Mesenchymal stem cell (in vitro differentiated cells and primary cell): ENCODE results near the gene TMED9.

Source experiments
- DNase-seq: peaks from one replicate; pipeline ENCODE4 v3.0.0-alpha.2; 2013
- H2AFZ ChIP-seq: one replicate; pipeline ENCODE4 v1.6.1; 2013; ENCODE audit warnings: low read depth, mild to moderate bottlenecking, control low read depth, inconsistent platforms, low read length, moderate library complexity
- H2AK5ac ChIP-seq: 2 replicates; pipeline ENCODE4 v1.6.1; 2013; ENCODE audit warnings: low read length, moderate library complexity, mild to moderate bottlenecking, inconsistent platforms; ENCODE audit not compliant: severe bottlenecking
- H2BK120ac ChIP-seq: one replicate; pipeline ENCODE4 v1.6.1; 2013; ENCODE audit warnings: low read depth, mild to moderate bottlenecking, inconsistent platforms, low read length, moderate library complexity
- H2BK12ac ChIP-seq, 2 experiments: one replicate each; pipeline ENCODE4 v1.6.1; 2013; ENCODE audit warnings: inconsistent platforms in 2 of 2, low read length in 2 of 2, mild to moderate bottlenecking in 2 of 2, moderate library complexity in 2 of 2, control low read depth in 1 of 2
- H2BK15ac ChIP-seq: one replicate; pipeline ENCODE4 v1.6.1; 2013; ENCODE audit warnings: mild to moderate bottlenecking, low read depth, inconsistent platforms; ENCODE audit not compliant: poor library complexity, severe bottlenecking
- H2BK5ac ChIP-seq: 2 replicates; pipeline ENCODE4 v1.6.1; 2013; ENCODE audit warnings: low read depth, mild to moderate bottlenecking, low read length, control low read depth, inconsistent platforms; ENCODE audit not compliant: poor library complexity, severe bottlenecking
- H3K14ac ChIP-seq, 2 experiments: one replicate each; pipeline ENCODE4 v1.6.1; 2013; ENCODE audit warnings: inconsistent platforms in 2 of 2, low read length in 2 of 2, control low read depth in 1 of 2, mild to moderate bottlenecking in 1 of 2, moderate library complexity in 1 of 2
- H3K18ac ChIP-seq, 2 experiments: one replicate each; pipeline ENCODE4 v1.6.1; 2013; ENCODE audit warnings: inconsistent platforms in 2 of 2, low read length in 2 of 2, control low read depth in 1 of 2, low read depth in 1 of 2, mild to moderate bottlenecking in 1 of 2
- H3K23ac ChIP-seq, 2 experiments: one replicate each; pipeline ENCODE4 v1.6.1; 2013; ENCODE audit warnings: inconsistent platforms in 2 of 2, low read length in 2 of 2, mild to moderate bottlenecking in 2 of 2, moderate library complexity in 2 of 2, control low read depth in 1 of 2
- H3K27ac ChIP-seq: 2 replicates; pipeline ENCODE4 v1.5.1; 2013; ENCODE audit warnings: mild to moderate bottlenecking, moderate library complexity, low read length, control low read depth, inconsistent platforms; ENCODE audit not compliant: poor library complexity, severe bottlenecking
- H3K27me3 ChIP-seq, 2 experiments: 2 replicates each; pipeline versions ENCODE4 v1.6.1 to v1.7.0; 2013; ENCODE audit warnings: low read length in 2 of 2, mild to moderate bottlenecking in 2 of 2, moderate library complexity in 2 of 2, control low read depth in 1 of 2, inconsistent platforms in 1 of 2; ENCODE audit not compliant: control insufficient read depth in 1 of 2, insufficient read depth in 1 of 2
- H3K36me3 ChIP-seq, 2 experiments: 2 replicates each; pipeline versions ENCODE4 v1.6.1 to v1.7.0; 2013; ENCODE audit warnings: low read length in 2 of 2, control low read depth in 1 of 2, inconsistent platforms in 1 of 2, low read depth in 1 of 2, mild to moderate bottlenecking in 1 of 2; ENCODE audit not compliant: insufficient read depth in 2 of 2, control insufficient read depth in 1 of 2
- H3K4ac ChIP-seq, 2 experiments: one replicate each; pipeline ENCODE4 v1.6.1; 2013; ENCODE audit warnings: inconsistent platforms in 2 of 2, low read length in 2 of 2, mild to moderate bottlenecking in 2 of 2, moderate library complexity in 2 of 2, control low read depth in 1 of 2, low read depth in 1 of 2
- H3K4me1 ChIP-seq: 2 replicates; pipeline ENCODE4 v1.6.1; 2013; ENCODE audit warnings: low read depth, low read length, control low read depth; ENCODE audit not compliant: control insufficient read depth, insufficient read depth
- H3K4me2 ChIP-seq: 2 replicates; pipeline ENCODE4 v1.6.1; 2013; ENCODE audit warnings: low read length, mild to moderate bottlenecking, inconsistent platforms; ENCODE audit not compliant: poor library complexity, severe bottlenecking
- H3K4me3 ChIP-seq, 2 experiments: 2 replicates each; pipeline versions ENCODE4 v1.5.1 to v1.7.0; 2013; ENCODE audit warnings: low read length in 2 of 2, mild to moderate bottlenecking in 2 of 2, control low read depth in 1 of 2, low read depth in 1 of 2; ENCODE audit not compliant: insufficient read depth in 1 of 2
- H3K79me1 ChIP-seq: replicated peaks from 2 replicates; pipeline ENCODE4 v1.6.1; 2013; ENCODE audit warnings: mild to moderate bottlenecking, control low read depth, low read length, inconsistent platforms; ENCODE audit not compliant: poor library complexity, severe bottlenecking
- H3K9ac ChIP-seq: 2 replicates; pipeline ENCODE4 v1.7.0; 2013; ENCODE audit warnings: mild to moderate bottlenecking, low read length, moderate library complexity
- H3K9me3 ChIP-seq: 2 replicates; pipeline ENCODE4 v1.7.0; 2013; ENCODE audit warnings: mild to moderate bottlenecking, low read length; ENCODE audit not compliant: control insufficient read depth
- H4K8ac ChIP-seq: one replicate; pipeline ENCODE4 v1.6.1; 2013; ENCODE audit warnings: inconsistent platforms, mild to moderate bottlenecking, low read length, moderate library complexity
- H4K91ac ChIP-seq: one replicate; pipeline ENCODE4 v1.6.1; 2013; ENCODE audit warnings: mild to moderate bottlenecking, low read length, inconsistent platforms
- WGBS: methylation state at CpG from one replicate; pipeline ENCODE4 v1.1.7; 2013; ENCODE audit warnings: mixed read lengths; 5-methylcytosine and 5-hydroxymethylcytosine counted together

TMED9 gene

DNA sequence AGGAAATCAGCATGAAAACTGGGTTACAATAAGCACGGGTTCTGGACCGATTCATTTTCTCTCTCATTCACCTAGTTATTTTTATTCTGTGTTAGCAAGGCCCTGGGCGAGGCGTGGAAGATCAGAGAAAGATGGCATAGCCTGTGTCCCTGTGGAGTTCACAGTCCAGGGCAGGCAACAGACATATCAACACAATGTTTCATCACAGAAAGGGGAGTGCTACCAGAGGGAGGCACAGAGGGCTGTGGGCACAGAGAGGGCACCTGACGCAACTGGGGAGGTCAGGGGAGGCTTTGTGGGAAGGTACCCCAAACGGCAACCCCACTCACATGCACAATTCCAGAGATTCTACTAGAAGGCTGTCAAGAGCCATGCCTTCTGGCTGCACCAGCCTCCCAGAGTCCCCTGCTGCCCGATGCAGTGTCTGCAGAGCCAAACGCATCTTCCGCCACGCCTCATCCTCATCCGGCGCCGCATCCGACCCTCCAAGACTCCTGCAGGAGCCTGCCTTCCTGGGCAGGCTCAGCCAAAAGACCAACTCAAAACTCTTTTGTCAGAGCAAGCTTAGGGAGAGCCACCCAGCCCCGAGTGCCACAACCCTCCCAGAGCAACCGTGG is 39.1 kb upstream of the TMED9 start:
- H2BK12ac ChIP-seq, result peak overlapping the region in 1 of 2 experiments; percentile 54
- peak; percentile 38 for DNase-seq

GRCh38 chr5:177553671-177554429 is 38.2 kb upstream of the TMED9 start:
- H3K4ac ChIP-seq, result peak overlapping the region; percentile 77 to 79
- peaks cover 9 to 23% of the 10 kb centered on the region in 2 experiments for H3K36me3 ChIP-seq
- no peak overlapping the region for H2BK5ac ChIP-seq
- H4K8ac ChIP-seq, result peak overlapping the region; percentile 82
- H3K4me1 ChIP-seq, result peaks cover 16% of the 10 kb centered on the region
- WGBS, result under 1% methylated on average over 33 of the region's 72 CpGs
- peak overlapping the region; percentile 53 for H3K27ac ChIP-seq
- peak overlapping the region in 1 of 2 experiments; percentile 85 for H3K23ac ChIP-seq
- H3K27me3 ChIP-seq, result no peaks in the 10 kb centered on the region
- H2BK120ac ChIP-seq, result peak overlapping the region; percentile 94
- peak overlapping the region; percentile 94 to 96 for H3K14ac ChIP-seq
- H3K18ac ChIP-seq, result peak overlapping the region; percentile 34 to 93
- peak overlapping the region; percentile 23 for H2AFZ ChIP-seq
- no peak overlapping the region for H2BK12ac ChIP-seq
- H3K79me1 ChIP-seq, result peaks cover 15% of the 10 kb centered on the region
- peak overlapping the region; percentile 62 for H4K91ac ChIP-seq
- peak overlapping the region; percentile 98 for H3K4me2 ChIP-seq
- H3K9ac ChIP-seq, result peak overlapping the region; percentile 88
- H2AK5ac ChIP-seq, result no peak overlapping the region
- H2BK15ac ChIP-seq, result peak overlapping the region; percentile 67
- peak overlapping the region; percentile 90 to 94 for H3K4me3 ChIP-seq
- peak; percentile 30 for DNase-seq
- H3K9me3 ChIP-seq, result no peaks in the 10 kb centered on the region

More for the DNA sequence above, 39.1 kb upstream of the TMED9 start:
- Histone ChIP-seq H3K4me3 (peak overlapping the region; percentile 90 to 94), H3K23ac (no peak overlapping the region), H2BK15ac (no peak overlapping the region), H3K9me3 (no peaks in the 10 kb centered on the region), H4K8ac (peak overlapping the region; percentile 28), H3K27me3 (no peaks in the 10 kb centered on the region), H3K14ac (peak overlapping the region in 1 of 2 experiments; percentile 63), H3K4me2 (peak overlapping the region; percentile 98), H3K4ac (peak overlapping the region in 1 of 2 experiments; percentile 37), H4K91ac (peak overlapping the region; percentile 61), H2BK120ac (peak overlapping the region; percentile 13), H2AK5ac (no peak overlapping the region), H3K9ac (peak overlapping the region; percentile 88), H3K27ac (peak overlapping the region; percentile 53), H2BK5ac (no peak overlapping the region), H3K4me1 (peaks cover 18% of the 10 kb centered on the region), H2AFZ (no peak overlapping the region), H3K18ac (peak overlapping the region; percentile 30 to 38), H3K36me3 (peaks cover 9 to 23% of the 10 kb centered on the region in 2 experiments), H3K79me1 (peaks cover 15% of the 10 kb centered on the region)
- WGBS, result 52% methylated on average over 15 of the region's 16 CpGs

GRCh38 chr5:177554474-177555111 is 37.4 kb upstream of the TMED9 start, which contains the start of gene FAM193B:
FAM193B (minus strand) TSS chr5:177554563; CDS start chr5:177554458, 105 bp downstream.
- Histone ChIP-seq H3K36me3 (peaks cover 9 to 23% of the 10 kb centered on the region in 2 experiments), H4K91ac (peak within 1 kb of the TSS; percentile 62)

More at GRCh38 chr5:177554474-177555111, 37.4 kb upstream of the TMED9 start, which contains the start of gene FAM193B:
- peak within 1 kb of the TSS; percentile 53 for H3K27ac ChIP-seq
- H3K27me3 ChIP-seq, result no peaks in the 10 kb centered on the region
- no peak within 1 kb of the TSS for H2BK12ac ChIP-seq
- H3K79me1 ChIP-seq, result peaks cover 13% of the 10 kb centered on the region
- DNase-seq, result peak; percentile 92
- H3K9me3 ChIP-seq, result no peaks in the 10 kb centered on the region
- H3K4ac ChIP-seq, result peak within 1 kb of the TSS; percentile 77 to 79
- peak within 1 kb of the TSS; percentile 89 for H2AFZ ChIP-seq
- H3K23ac ChIP-seq, result peak within 1 kb of the TSS in 1 of 2 experiments; percentile 85
- peaks cover 16% of the 10 kb centered on the region for H3K4me1 ChIP-seq
- H3K4me3 ChIP-seq, result peak within 1 kb of the TSS; percentile 94 to 97
- H3K18ac ChIP-seq, result peak within 1 kb of the TSS; percentile 34 to 93
- H4K8ac ChIP-seq, result peak within 1 kb of the TSS; percentile 92
- peak within 1 kb of the TSS; percentile 94 to 96 for H3K14ac ChIP-seq
- H2BK5ac ChIP-seq, result peak within 1 kb of the TSS; percentile 49
- H2AK5ac ChIP-seq, result no peak within 1 kb of the TSS
- H2BK120ac ChIP-seq, result peak within 1 kb of the TSS; percentile 94
- H3K4me2 ChIP-seq, result peak within 1 kb of the TSS; percentile 98
- 28% methylated on average over 22 of the region's 49 CpGs for WGBS
- H3K9ac ChIP-seq, result peak within 1 kb of the TSS; percentile 88
- H2BK15ac ChIP-seq, result peak within 1 kb of the TSS; percentile 67
